Suppressor macrophage treated with lipopolysaccharide for 1 hour (primary cell): ENCODE results near the gene FLNB.

Experiments used
- DNase-seq, 3 donors: peaks; one replicate each; pipeline ENCODE4 v3.0.0-alpha.2; 2020 to 2022

Gene FLNB, protein sequence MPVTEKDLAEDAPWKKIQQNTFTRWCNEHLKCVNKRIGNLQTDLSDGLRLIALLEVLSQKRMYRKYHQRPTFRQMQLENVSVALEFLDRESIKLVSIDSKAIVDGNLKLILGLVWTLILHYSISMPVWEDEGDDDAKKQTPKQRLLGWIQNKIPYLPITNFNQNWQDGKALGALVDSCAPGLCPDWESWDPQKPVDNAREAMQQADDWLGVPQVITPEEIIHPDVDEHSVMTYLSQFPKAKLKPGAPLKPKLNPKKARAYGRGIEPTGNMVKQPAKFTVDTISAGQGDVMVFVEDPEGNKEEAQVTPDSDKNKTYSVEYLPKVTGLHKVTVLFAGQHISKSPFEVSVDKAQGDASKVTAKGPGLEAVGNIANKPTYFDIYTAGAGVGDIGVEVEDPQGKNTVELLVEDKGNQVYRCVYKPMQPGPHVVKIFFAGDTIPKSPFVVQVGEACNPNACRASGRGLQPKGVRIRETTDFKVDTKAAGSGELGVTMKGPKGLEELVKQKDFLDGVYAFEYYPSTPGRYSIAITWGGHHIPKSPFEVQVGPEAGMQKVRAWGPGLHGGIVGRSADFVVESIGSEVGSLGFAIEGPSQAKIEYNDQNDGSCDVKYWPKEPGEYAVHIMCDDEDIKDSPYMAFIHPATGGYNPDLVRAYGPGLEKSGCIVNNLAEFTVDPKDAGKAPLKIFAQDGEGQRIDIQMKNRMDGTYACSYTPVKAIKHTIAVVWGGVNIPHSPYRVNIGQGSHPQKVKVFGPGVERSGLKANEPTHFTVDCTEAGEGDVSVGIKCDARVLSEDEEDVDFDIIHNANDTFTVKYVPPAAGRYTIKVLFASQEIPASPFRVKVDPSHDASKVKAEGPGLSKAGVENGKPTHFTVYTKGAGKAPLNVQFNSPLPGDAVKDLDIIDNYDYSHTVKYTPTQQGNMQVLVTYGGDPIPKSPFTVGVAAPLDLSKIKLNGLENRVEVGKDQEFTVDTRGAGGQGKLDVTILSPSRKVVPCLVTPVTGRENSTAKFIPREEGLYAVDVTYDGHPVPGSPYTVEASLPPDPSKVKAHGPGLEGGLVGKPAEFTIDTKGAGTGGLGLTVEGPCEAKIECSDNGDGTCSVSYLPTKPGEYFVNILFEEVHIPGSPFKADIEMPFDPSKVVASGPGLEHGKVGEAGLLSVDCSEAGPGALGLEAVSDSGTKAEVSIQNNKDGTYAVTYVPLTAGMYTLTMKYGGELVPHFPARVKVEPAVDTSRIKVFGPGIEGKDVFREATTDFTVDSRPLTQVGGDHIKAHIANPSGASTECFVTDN (N-terminal part only)

DNA sequence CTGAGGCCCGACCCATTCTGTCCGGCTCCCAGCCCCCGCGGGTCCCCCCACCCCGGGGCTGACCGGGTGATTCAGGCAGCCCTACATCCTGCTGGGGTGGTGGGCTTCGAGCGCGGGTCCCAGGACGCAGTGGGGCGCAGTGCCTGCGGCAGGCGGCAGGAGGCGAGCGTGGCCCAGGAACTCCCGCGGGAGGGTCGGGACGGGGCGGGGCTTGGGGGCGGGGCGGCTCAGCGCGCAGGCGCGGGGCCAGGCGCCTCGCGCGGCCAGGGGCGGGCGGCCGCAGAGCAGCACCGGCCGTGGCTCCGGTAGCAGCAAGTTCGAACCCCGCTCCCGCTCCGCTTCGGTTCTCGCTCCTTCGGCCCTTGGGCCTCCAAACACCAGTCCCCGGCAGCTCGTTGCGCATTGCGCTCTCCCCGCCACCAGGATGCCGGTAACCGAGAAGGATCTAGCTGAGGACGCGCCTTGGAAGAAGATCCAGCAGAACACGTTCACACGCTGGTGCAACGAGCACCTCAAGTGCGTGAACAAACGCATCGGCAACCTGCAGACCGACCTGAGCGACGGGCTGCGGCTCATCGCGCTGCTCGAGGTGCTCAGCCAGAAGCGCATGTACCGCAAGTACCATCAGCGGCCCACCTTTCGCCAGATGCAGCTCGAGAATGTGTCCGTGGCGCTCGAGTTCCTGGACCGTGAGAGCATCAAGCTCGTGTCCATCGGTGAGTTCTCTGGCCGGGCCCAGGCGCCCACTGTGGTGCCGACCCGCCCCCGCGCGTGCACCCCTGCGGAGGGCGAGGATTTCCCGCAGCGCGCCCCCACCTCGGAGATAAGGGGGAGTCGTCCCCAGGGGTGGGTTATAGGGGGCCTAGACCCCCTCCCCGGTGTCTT, at the start of gene FLNB:
FLNB (plus strand) TSS at position 282 of the 885 bp plus-strand sequence; CDS start at position 425, 143 bp downstream.
- peak; percentile 84 to 96 (median 93) for DNase-seq

DNA sequence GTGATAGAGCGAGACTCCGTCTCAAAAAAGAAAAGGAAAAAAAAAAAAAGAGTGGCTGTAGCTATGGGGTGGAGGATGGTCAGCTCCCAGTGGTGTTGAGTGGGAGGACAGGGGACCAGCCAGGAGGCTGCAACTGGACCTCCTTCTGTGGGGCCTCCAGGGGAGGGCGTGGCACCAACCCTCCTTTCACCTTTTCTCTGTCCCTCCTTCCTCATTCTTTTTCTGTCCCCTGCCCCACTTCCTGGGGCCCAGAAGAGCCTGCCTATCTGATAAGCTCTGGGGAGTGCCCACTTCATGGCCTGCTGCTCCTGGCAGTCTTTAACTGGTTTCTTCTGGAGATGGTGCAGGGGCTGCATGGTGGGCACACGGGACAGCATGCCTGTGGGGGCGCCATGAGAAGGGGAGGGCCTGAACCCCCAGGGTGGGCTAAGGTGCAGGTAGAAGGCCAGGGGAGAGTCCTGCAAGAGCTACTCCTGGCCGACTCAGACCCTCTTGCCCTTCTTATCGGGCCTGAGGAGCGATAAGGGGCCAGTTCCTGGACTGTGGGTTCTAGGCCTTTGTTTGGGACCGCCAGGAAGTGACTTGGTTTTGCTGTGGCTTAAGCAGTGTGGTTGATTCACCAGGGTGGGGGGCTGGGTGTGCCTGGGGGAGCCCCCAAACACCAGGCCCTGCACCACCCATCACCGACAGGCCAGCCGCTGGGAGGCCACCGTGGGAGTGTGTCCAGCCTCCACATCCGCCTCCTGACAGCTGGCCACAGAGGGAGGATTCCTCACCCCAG, 49.4 kb upstream of the FLNB start:
- DNase-seq = peak in 2 of 3 donors; percentile 74 to 79

DNA sequence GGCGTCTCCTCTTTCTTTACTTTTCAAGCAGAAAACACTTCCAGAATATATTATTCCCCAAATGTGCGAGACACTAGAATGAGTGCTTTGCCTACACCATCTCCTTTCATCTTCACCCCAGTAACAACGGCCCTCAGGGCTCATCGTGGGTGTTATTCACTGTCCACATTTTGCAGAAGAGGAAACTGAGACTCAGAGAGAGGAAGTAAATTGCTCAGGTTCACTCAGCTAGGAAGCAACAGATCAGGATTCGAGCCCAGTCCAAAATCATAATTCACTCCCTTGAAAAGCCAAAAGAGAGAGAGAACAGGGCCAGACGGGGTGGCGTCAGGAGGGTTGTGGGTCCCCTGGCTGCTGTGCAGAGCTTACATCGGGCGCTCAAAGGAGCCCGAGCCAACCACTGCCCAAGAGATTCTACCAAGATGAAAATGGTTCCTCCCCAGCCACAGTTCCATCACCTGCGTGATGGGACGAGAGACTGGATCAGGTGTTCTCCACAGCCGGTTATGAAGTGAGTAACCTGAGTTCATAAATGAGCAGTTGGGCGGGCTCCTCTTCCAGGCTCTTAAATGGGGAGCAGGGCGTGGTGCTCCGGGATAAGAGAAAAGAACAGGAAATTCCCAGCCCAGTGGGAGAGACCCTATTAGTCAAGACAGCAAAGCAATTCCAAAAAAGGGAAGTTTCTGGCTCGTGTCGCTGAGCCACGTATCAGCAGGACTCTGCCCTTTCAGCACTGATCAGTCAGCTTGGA, 48.6 kb upstream of the FLNB start:
- DNase-seq = peak; percentile 93 to 98 (median 97)

DNA sequence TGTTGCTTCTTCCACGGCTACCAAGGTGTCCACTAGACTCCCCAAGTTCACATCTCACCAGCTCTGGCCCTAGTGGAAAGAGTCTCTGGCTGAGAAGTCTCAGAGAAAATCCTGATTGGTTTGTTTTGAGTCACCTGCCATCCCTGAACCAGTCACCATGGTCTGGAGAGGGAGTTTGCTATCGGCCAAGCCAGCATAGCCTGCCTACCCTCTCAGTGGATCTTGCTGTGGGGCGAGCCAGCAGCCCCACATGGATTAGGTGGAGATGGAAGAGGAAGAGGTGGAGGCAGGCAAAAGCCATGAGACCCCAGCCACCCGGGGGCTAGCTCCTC, 48.1 kb upstream of the FLNB start:
- DNase-seq = no peak

DNA sequence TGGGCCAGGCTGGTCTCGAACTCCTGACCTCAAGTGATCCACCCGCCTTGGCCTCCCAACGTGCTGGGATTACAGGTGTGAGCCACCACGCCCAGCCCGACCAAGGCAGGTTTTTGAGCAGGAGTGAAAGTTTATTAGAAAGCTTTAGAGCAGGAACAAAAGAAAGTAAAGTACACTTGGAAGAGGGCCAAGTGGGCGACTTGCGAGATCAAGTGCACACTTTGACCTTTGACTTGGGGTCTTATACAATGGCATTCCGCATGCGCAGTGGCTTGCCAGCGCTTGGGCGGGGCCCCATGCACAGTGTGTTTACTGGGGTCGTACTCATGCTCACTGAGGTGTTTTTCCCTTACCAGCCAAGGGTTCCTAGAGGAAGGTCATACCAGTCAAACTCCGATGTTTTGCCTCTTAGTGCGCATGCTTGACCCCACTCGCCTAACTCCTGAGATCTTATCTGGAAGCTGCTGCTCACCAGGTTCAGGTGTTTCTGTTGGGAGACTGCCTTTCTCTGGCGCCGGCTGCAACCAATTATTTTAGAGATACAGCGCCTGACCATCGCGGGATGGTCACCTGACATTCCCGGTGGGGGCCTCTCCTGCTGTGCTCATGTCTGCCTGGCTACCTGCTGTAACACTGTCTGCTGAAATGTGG, 46.9 kb upstream of the FLNB start:
- DNase-seq = no peak

DNA sequence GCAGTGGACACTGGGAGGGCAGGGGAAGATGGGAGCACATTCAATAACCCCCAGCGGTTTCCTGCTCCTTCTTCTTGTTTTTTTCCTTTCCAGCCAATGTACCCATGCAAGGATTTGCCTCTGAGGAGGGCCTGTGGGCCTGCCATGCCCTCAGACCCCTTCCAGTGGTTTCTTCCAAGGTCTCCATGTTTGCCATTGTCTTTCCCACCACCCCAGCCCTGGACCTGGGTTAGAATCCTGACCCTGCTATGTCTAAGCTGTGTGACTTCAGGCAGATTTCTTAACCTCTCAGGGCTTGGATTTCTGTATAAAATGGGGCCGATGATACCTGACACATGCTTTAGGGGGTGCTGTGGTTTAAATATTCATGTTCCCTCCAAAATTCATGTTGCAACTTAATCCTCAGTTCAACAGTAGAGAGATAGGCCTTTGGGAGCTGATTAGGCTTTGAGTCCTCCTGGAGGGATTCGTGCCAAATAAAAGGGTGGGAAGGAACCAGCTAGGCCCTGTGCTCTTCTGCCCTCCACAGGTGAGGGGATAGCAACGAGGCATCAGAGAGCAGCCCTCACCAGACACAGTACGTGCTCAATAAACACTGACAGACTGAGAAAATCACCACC, 46.3 kb upstream of the FLNB start:
- peak; percentile 46 to 65 (median 57) for DNase-seq

DNA sequence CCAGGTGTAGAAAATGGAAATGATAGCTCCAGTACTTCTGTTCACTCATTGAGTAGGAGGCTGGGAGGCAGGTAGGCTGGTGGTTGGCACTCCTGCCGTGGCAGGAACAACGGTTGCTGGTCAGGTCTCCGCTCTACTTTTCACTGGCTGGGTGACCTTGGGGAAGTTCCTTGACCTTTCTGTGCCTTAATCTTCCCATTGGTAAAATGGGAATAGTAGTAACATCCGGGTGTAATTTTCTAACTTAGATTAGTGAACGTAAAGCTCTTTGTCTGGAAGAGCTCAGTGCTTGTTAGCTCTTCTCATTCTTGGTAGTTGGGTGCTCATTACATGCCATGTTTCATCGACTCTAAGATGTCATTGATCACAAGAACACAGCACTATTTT, 45.8 kb upstream of the FLNB start:
- no peak for DNase-seq

DNA sequence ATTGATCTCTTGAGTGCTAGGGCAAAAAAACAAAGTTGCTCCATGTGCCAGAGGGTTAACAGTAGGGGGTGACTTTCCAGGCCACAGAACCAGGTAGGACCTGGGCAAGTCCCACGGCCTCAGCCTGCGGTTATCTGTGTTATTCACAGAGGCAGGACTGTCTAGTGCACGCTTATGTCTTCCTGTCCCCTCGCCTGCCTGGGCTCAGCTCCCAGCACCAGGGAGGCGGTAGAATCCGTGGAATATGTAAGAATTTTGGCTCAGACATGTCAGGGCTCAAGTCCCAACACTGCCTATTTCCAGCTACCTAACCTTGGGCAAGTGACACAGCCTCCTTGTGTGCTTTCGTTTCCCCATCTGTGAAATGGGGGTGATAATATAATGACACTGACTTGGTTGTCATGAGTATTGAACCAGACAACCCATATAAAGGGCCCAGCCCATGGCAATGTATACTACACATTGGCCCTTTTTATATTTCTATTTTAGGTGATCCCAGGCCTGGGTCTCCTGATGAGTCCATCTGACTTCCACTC, 44.3 kb upstream of the FLNB start:
- no peak for DNase-seq

DNA sequence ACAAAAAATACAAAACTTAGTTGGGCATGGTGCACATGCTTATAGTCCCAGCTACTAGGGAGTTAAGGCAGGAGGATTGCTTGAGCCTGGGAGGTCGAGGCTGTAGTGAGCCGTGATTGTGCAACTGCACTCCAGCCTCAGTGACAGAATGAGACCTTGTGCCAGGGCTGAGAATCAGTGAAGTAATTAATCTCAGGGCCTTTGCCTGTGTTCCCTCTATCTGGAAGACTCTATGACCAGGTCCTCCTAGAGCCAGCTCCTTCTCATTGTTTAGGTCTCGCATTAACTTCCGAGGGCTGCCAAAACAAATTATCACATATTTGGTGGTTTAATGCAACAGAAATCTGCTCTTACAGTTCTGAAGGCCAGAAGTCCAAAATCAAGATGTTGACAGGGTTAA, 41.4 kb upstream of the FLNB start:
- no peak for DNase-seq

DNA sequence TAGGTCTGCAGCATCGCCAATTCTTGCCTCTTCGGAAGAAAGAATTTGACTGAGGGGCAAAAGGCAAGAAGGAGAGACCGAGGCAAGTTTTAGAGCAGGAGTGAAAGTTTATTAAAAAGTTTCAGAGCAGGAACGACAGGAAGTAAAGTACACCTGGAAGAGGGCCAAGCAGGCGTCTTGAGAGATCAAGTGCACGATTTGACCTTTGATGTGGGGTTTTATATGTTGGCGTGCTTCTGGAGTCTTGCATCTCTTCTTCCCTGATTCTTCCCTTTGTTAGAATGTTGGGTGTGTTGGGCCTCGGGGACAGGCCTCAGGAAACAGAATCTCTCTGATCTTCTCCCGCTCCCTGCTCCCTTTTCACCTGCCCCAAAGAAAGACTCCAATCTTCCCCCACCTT, 40.6 kb upstream of the FLNB start:
- DNase-seq = no peak

DNA sequence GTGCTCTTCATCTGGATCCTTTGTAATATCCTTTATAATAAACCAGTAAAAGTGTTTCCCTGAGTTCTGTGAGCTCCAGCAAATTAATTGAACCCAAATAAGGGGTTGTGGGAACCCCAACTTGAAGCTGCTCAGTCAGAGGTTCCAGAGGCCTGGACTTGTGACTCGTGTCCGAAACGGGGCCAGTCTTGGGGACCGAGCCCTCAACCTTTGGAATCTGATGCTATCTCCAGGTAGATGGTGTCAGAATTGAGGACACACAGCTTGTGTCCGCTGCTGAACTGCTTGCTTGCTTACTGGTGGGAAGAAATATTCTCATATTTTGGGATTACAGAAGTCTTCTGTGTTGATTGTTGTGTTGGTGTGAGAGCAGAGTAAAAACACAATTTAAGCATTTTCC, 39.7 kb upstream of the FLNB start:
- no peak for DNase-seq

DNA sequence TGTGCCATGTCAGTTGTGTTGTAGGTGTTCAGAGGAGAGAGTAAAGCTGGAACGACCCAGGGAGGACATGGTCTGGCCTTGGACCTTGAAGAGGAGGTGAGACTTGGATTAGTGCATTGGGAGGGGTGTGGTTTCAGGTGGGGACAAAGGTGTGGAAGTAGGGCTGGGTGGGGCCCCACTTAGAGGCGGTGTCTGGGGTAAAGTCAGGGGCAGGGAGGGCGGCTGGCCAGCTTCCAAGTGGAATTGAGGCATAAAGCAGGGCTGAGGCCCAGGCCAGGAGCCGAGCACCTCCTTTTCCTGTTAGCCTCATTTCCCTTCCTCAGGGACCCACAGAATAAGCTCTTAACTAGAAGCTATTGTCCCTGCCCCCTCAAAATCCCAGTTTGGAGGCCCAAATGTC, 36.2 kb upstream of the FLNB start:
- no peak for DNase-seq

DNA sequence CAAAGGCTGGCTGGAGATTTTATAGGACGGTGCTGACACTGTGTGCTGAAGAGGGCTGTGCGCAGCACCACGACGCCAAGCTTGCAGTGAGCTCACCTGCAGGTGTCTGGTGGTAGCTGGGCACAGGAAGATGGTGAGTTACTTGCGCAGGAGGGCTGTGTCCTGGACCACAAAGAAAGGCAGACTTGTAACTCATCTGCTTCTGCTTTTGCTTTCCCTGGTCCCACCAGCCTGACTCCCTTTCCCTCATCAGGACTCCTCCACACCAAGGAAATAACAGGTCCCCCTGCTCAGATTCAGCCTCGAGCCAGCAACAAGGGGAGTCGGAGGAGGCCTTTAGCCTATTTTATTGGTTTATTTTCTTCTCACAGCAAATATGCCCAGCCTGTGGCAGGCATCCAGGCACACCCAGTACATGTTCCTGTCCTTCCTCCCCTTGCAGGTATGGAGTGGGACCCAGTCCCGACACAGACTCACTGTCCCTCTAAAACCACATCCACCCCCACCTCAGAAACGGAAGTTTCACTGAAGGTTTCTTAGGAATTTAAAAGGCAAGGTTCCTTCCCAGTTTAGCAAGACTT, 35.6 kb upstream of the FLNB start:
- DNase-seq = no peak

DNA sequence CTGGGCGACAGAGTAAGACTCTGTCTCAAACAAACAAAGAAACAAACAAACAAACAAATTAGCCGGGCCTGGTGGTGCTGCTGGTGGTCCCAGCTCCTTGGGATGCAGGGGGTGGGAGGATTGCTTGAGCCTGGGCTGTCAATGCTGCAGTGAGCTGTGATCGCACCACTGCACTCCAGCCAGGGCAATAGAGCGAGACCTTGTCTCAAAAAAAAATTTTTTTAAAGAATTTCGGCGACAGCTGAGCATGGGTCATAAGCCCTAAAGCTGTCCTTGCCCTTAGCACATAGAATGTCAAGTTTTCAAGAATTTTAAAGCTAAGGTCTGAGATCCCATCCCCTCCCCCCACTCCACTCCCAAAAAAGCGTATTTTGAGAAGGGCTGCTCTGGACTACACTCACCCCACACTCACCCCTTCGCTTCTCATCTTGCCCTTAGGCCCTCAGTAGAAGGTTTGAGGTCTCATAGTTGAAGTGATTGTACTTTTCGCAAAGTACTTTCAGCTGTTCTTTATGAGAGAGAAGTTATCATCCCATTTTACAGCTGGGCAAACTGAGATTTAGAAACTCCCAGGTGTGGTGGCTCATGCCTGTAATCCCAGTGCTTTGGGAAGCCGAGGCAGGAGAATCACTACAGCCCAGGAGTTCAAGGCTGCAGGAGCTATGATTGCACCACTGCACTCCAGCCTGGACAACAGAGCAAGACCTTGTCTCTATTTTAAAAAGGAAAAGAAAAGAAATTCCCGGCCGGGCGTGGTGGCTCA, 34.3 kb upstream of the FLNB start:
- no peak for DNase-seq

DNA sequence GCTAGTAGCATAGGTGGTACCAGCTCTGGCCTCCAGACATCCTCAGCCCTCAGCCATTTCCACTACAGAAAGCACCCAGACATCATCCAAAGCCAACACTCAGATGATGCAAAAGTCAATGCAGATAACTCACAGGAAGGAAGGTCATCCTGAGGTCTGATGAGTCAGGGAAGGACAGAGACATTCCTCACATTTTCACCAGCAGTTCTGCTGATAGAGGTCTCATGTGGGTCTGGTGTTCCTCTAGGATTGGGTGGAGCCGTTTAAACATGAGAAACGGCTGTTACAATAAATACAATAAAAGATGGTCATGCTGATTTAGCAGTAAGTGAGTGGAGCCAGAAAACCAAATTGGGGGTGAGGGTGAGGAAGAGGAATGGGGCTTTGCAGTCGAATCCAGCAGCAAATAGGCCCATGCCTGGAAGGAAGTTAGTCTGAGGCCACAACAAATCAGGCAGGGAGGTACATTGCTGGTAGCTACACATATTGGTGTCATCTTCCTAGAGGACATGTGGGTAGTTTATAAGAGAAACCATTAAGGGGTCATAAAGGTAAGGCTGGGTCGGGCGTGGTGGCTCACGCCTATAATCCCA, 33.3 kb upstream of the FLNB start:
- peak; percentile 72 to 87 (median 86) for DNase-seq

DNA sequence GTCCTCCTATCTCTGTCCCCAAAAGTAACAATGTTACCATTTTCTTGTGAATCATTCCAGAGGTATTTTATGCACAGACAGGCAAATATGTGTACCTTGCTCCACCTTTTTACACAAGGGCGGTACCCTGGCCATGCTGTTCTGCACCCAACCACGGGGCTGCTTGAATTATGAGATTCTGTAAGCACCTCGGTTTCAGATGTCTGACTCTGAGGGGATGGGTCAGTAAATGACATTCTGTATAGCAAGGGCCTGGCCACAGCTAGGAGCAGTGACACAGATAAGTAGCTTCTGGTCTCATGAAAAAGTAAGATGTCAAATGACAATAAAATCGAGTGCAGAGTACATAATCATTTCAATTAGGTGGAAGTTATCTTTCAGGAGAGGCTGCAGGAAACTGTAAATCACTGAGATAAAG, 30.4 kb upstream of the FLNB start:
- DNase-seq = no peak

DNA sequence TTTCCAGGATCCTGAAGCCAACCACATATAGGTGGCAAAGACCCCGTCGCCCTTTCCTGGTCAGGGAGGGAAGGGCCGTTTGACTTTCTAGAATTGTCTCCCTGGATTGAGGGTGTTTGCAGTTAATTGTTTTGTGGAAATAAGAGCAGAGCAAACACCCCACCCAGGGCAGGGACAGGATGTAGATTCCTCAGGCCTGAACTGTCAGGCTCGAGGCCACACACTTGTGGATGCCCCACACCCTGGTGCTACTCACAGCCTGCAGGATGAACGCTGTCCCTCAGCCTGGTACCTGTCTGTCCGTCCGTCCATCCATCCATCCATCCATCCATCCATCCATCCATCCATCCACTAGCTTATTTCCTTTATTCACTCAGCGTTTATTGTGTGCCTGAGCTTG, 29.9 kb upstream of the FLNB start:
- no peak for DNase-seq

DNA sequence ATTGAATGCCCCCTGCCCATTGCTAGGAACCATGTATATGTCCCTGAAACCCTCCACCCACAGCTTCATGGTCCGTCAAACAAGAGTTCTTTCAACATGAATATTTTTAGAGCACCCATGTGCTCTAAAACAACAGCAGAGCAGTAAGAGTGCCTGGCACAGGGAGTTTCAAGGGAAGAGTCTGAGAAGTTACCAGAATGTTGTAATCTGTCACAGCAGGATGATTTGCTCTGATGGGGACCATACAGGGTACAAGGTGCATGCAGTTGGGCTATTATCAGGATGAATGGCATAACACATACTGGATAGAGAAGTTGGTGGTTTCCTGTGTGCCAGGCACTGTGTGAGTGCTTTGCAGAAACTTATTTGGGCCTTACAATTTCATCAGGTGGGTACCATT, 27.8 kb upstream of the FLNB start:
- peak; percentile 47 to 55 (median 52) for DNase-seq
